Suppressor macrophage treated with lipopolysaccharide for 1 hour (primary cell): ENCODE results near the gene NUP50.
"Not testable (repeated sequence)": the region's sequence is repeated elsewhere in the genome, so short reads cannot be mapped to it uniquely, and the experiment has no call there.

Experiments used
- DNase-seq, 3 donors: peaks; one replicate each; pipeline ENCODE4 v3.0.0-alpha.2; 2020 to 2022

NUP50 gene

GRCh38 chr22:45162531-45162930, 1.2 kb upstream of the NUP50 start:
- peak in 2 of 3 donors; percentile 29 to 52 for DNase-seq

GRCh38 chr22:45163099-45163450, 650 bp upstream of the NUP50 start:
- peak; percentile 30 to 50 (median 31) for DNase-seq

GRCh38 chr22:45164270-45165088, 754 bp downstream of the NUP50 start:
- peak in 1 of 3 donors; percentile 48 for DNase-seq

GRCh38 chr22:45166932-45167331, 3.2 kb downstream of the NUP50 start:
- DNase-seq, result peak in 2 of 3 donors; percentile 50 to 53

- DNase-seq, result peak in 2 of 3 donors; percentile 46 to 53
These were observed 6.1 kb downstream of the NUP50 start for GRCh38 chr22:45169591-45170466.

GRCh38 chr22:45171830-45172229, 8.1 kb downstream of the NUP50 start:
- no peak for DNase-seq

GRCh38 chr22:45172881-45173585, 9.3 kb downstream of the NUP50 start:
- no peak for DNase-seq

- no peak for DNase-seq
These were observed 15.7 kb downstream of the NUP50 start for GRCh38 chr22:45179276-45180049.

- DNase-seq, result no peak
These were observed 16.5 kb downstream of the NUP50 start for GRCh38 chr22:45180146-45180679.

- DNase-seq, result no peak
These were observed 17.5 kb downstream of the NUP50 start for GRCh38 chr22:45181240-45181639.

GRCh38 chr22:45181766-45182165, 18.0 kb downstream of the NUP50 start:
- DNase-seq, result no peak

- no peak for DNase-seq
These were observed 20.2 kb downstream of the NUP50 start for GRCh38 chr22:45183974-45184373.

- DNase-seq, result peak in 2 of 3 donors; percentile 27 to 28
These were observed 22.2 kb downstream of the NUP50 start for GRCh38 chr22:45185718-45186514.

- DNase-seq, result no peak
These were observed 24.2 kb downstream of the NUP50 start for GRCh38 chr22:45187891-45188290.

- no peak for DNase-seq
These were observed 25.1 kb downstream of the NUP50 start for GRCh38 chr22:45188779-45189178.

- no peak for DNase-seq
These were observed 26.6 kb downstream of the NUP50 start for GRCh38 chr22:45190202-45190872.

GRCh38 chr22:45191746-45192145, 28.0 kb downstream of the NUP50 start:
- DNase-seq, result not testable (repeated sequence)

- DNase-seq, result no peak
These were observed 29.0 kb downstream of the NUP50 start for GRCh38 chr22:45192701-45193187.

- DNase-seq, result no peak
These were observed 31.0 kb downstream of the NUP50 start for GRCh38 chr22:45194686-45195085.

- no peak for DNase-seq
These were observed 31.9 kb downstream of the NUP50 start for GRCh38 chr22:45195616-45196015.
